DMS53 treated with DMSO at 0.1 percent for 48 hours (cell line): ENCODE data around the gene PRKD3.
"Not testable (repeated sequence)": the region's sequence is repeated elsewhere in the genome, so short reads cannot be mapped to it uniquely, and the experiment has no call there.

ENCODE experiments used
- DNase-seq: peaks from one replicate; lab custom pipeline; 2025; ENCODE audit not compliant: unreplicated experiment; lab: John Stamatoyannopoulos, UW

Gene PRKD3

DNA sequence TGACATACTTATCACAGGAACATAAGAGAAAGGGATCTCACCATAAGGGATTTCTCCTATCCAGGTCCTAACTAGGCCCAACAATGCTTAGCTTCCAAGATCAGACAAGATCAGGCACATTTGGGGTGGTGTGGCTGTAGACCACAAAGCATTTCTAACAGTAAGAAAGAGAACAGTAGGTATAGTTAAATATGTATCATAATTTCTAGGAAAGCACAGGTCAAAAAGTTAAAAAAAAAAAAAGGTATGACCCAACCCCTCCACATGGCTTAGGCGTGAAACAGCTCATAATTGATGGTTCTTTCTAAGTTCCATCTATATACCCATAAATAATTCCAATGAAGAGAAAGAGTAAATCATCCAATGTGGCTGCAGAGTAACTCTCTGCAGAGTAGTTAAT lies 6.9 kb downstream of the PRKD3 start:
- no peak for DNase-seq

DNA sequence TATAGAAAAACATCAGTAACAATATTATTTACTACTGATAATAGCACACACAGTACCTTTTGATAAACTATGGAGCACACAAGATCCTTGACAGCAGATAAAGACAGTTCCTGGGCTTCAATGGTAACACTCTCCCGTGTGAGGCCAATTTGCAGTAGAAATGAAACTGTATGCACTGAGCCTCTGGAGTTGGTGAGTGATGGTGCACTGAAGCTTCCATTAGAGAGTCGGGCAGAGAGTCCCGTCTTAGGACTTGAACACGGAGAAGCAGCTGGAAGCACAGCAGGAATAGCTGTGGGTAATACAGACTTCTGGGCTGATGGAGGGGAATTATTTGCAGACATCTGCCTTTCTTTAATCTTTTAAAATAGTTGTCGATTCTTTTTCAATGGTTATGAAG lies 8.5 kb downstream of the PRKD3 start:
- no peak for DNase-seq

DNA sequence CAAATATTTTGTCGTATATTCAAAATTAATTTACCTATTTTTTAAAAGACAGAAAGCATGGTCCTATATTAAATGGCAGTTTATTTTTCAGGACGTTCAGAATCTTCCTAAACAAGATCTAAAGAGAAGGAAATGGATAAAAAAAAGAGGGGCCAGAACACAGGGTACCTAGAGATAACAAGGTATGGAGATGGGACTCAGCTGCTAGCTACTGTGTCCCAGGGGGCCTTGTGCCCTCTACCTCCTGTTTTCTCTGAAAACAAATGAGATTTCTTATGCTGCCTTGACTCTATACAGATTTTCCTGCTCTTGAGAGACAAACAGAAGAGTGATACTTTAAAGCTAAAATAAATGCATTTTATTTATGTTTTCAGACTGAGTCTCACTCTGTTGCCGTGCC lies 9.3 kb downstream of the PRKD3 start:
- no peak for DNase-seq

DNA sequence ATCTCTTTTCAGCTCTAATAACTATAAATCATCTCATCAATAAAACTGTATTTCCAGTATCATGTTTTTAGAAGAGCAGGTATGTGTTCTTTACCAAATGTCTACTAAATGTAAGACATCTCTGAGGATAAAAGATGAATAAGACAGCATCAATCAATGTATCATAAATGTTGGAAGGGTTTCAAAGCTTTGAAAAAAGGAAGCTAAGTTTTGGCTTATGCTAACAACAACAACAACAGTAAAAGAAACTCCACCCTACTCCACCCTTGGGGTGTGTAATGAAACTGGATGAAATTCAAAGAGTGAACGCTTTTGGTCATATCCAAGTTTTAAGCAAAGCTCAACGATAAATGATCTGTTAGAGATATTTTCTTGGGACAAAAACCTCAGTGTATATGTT lies 17.1 kb downstream of the PRKD3 start:
- no peak for DNase-seq

DNA sequence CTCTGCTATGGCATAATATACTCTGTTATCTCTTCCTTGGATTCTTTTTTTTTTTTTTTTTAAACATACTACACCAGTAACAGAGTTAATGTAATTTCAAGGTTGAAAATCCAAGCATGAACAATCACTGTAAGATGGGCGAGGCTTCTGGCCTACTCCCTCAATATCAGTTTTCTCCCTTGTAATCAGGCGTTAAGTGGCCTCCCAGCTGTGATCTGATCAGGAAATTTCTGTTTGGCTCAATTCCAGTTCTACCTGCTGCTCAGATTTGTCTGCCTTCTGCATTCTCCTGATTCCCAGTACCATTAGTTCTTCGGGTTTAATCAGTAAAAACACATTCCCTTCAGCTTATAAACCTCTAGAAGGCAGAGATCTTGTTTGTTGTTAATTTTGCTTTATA lies 18.6 kb downstream of the PRKD3 start:
- no peak for DNase-seq

DNA sequence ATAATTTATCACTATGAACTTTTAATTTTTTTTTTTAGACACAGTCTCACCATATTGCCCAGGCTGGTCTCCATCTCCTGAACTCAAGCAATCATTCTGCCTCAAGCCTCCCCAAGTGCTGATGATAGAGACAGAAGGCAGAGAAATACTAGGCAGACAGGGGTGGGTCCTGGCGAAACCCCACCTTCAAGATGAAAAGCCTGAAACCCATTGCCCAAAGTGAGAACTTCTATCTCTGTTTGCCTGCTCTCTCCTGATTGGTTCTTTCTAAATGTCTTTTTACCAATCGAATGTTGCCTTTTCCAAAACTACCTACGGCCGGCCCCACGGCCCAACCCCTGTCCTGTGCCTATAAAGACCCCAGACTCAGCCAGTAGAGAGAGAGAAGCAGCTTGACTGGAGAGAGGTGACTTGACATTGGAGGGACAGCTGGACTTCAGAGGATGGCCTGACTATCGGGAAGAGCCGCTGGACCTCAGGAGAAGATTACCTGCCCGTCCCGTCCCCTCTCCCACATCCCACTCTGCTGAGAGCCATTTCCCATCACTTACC lies 21.9 kb downstream of the PRKD3 start:
- DNase-seq = no peak

DNA sequence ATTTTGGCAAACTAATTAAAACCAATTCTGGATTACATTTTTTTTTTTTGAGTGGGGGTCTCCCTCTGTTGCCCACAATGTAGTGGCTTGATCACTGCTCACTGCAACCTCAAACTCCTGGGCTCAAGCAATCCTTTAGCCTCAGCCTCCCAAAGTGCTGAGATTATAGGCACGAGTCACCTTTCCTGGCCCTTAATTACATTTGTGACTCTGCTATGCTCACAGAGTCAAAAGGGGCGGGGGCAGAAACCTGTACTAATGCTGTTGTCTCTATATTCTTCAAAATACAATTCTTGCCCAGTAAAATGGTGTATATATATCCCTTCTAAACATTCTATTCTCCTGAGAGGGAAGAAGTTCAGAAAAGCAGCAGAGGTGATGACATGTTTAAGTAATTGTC lies 23.2 kb downstream of the PRKD3 start:
- no peak for DNase-seq

DNA sequence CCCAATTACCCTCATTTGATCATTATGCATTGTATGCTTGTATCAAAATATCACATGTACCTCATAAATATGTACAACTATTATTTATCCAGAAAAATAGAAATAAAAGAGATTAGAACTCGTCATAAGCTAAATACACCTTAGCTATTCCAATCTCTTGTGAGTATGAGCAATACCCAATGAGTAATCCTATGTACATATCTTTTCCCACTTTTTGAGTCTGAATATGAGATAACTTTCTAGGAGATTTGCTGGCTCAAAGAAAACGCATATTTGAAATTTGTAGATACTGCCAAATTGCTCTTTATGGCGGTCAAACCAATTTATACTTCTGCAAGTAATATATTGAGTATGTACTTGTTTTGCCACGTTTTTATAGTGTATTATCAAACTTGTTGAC lies 24.1 kb downstream of the PRKD3 start:
- no peak for DNase-seq

DNA sequence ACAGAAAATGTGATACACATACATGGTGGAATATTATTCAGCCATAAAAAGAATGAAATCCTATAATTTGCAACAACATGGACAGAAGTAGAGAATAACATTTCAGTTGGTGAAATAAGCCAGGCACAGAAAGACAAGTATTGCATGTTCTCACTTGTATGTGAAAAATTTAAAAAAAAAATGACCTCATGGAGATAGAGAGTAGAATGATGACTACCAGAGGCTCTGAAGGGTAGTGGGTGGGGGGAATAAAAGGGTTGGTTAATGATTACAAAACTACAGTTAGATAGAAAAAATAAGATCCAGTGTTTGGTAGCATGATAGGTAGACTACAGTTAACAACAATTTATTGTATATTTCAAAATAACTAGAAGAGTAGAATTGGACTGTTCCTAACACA lies 24.5 kb downstream of the PRKD3 start:
- DNase-seq = no peak

DNA sequence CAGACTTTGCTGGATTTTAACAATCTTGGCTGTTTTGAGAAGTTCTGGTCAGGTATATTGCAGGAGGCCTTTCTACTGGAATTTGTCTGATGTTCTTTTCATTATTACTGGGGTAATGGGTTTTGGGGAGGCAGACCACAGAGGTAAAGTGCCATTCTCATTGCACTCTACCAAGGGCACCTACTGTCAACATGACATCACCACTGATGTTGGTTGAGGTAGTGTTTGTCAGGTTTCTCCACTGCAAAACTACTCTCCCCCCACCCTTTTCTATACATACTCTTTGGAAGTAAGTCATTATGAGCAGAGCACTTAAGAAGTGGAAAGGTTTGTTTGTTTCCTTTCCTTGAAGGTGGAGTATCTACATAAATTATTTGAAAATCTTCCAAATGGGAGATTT lies 27.0 kb downstream of the PRKD3 start:
- DNase-seq = no peak

DNA sequence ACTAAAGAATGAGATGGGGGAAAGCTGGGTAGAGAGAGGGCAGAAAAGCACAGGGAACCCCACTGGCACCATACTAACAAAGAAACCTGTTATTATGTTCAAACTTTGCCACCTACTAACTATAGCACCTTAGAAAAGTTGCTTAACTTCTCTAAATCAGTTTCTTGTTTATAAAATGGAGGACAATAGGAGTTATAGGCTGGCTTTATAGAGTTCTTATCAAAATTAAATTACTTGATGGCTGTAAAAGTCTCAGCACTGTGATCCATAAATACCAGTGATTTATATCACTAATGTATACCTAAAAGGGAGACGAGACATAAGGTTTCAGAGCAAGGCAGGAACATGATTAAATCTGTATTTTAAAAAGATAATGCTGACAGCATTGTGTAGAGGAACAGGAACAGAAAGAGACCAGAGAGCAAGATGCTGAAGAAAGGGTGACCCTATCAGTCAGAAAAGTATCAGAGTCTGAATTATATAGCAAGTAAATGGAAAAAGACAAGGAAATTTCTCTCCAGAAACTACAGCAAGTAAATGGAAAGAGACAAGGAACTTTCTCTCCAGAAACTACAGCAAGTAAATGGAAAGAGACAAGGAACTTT lies 29.1 kb downstream of the PRKD3 start:
- DNase-seq = no peak

DNA sequence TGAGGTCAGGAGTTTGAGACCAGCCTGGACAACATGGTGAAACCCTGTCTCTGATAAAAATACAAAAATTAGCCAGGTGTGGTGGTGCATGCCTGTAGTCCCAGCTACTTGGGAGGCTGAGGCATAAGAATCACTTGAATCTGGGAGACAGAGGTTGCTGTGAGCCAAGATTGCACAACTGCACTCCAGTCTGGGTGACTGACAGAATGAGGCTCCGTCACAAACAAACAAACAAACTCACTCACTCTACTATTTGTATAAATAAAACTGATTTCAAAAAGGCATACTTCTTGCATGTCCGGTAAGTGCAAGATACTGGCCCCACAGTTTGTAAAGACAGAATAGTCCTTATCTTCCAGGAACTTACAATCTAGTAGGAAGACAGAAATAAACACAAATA lies 29.8 kb downstream of the PRKD3 start:
- not testable (repeated sequence) for DNase-seq

DNA sequence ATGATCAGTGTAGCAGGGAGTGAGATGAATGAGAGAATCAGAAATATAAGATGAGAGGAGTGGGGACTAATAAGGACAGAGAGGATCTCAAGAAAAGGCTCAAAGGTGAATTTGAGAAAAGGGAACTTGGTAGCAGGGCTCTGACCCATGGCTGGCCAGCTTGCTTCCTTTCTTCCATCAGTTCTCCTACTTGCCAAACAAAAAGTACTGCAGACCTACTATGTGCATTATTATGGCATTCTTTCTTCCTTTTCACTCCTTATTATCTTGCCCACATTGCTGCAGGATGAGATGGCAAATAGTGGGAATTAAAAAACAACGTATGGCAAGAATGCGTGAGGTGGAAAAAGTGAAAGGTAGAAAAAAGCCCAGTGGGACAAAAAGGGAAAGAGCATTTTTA lies 33.0 kb downstream of the PRKD3 start:
- no peak for DNase-seq

DNA sequence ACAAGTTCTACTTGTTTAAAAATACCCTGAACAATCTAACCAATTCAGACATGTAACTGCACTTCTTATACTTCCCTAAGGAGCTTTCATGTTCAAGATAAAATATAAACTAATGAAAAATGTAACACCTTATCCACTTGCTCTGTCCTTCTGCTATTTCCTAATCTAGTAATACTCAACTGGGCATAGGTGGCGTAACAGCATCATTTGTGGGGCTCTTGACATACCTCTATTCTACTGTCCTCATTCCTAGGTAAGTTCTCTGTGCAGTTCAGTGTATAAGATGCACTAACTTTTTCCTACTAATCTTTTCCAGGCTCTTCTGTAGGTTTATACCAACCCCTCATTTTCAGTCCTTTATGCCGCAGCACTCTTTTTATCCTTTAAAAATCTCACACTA lies 36.7 kb downstream of the PRKD3 start:
- DNase-seq = no peak

DNA sequence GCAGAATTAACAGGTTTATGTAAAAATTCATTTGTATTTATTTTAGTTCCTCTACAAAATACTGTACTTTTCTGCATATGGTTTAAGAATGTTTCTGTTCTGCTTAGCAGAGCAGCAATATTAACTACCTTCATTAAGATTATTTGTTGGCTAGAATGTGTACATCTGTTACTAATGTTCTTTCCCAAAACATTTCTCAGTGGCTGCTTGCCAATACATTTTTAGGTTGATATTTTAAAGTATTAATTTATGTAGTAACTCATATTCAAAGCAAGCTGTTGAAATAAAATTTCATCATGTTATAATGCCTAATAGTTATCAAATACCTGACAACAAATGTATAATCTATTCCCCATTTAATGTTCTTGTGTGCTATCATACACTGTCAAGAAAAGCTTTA lies 40.3 kb downstream of the PRKD3 start:
- no peak for DNase-seq

DNA sequence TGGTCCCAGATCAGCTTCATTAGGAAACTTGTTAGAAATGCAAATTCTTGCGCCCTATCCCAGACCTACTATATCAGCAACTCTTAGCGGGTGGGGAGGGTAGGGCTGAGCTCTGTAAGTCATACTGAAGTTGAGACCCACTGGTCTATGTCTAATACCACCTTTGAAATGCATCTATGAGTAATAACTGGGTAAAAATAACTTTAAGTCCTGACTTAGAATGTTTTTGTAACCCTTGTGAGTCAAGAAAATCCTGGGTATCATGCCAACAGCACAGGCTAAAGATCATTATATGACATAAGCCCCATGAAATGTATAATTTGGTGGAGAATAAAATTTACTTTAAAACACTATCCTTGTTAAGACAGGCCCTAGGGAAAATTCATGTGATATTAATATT lies 41.4 kb downstream of the PRKD3 start:
- no peak for DNase-seq

DNA sequence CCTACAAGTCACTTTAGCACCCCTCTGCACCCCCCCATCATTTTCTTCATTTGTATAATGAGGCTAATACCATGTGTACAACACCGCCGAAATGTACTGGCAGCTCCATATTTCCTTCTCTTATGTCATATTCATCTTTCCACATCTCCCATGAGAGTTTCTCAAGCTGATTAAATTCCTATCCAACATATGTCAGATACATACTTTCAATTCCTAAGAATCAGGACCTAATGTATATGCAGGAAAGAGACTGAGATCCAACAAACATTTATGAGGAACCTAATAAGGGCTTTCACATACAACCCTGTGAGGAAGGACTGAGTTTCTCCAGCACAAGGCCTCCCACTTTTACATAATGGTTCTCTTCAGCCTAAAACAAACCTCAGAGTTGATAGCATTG lies 41.9 kb downstream of the PRKD3 start:
- DNase-seq = no peak

DNA sequence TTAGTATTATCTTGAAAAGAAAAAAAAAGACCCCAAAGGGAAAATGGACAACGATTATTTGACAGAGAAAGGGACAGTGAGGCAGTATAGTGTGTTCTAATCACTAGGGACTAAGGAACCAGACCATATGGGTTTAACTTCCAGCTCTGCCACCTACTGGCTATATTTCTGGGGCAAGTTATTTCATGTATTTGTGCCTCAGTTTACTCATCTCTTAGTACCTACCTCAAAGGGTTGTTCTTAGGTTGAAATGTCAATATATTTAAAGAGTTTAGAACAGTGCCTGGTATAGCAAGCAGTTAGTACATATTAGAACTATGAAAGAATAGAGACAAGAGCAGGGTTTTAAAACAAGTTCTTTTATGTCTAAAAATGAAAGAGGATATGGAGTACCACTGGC lies 42.7 kb downstream of the PRKD3 start:
- no peak for DNase-seq

DNA sequence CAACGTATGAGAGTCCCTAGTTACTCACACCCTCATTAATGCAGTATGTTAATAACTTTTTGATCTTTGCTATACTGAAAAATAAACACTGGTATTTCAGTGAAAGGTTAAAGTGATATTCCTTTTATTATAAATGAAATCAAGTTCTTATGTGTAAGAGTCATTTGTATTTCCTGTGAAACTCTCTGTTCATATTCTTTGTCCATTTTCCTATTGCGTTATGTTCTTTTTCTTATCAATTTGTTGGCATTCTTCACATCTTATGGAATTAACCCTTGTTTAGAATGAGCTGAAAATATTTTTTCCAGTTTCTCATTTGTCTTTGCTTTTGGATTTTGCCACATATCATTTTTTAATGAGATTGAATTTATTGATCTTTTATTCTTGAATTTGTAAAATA lies 48.3 kb downstream of the PRKD3 start:
- no peak for DNase-seq
